GM18951 (cell line): ENCODE measurements around the gene AUTS2.

ENCODE experiments used
- POLR2A ChIP-seq: IDR thresholded peaks from 4 replicates; pipeline ENCODE4 v1.6.1; 2011; ENCODE audit warnings: mild to moderate bottlenecking; ENCODE audit not compliant: insufficient read length, insufficient read depth; ENCODE audit errors: extremely low read depth
- in situ Hi-C: fragments of 300-500 bp; cut with MboI; formaldehyde crosslinking; loops from one replicate; pipeline ENCODE4 v1.12.0; 2022; ENCODE audit warnings: low sequenced_read_pairs, mixed read lengths, inconsistent platforms; ENCODE audit not compliant: unreplicated experiment

Gene AUTS2

DNA sequence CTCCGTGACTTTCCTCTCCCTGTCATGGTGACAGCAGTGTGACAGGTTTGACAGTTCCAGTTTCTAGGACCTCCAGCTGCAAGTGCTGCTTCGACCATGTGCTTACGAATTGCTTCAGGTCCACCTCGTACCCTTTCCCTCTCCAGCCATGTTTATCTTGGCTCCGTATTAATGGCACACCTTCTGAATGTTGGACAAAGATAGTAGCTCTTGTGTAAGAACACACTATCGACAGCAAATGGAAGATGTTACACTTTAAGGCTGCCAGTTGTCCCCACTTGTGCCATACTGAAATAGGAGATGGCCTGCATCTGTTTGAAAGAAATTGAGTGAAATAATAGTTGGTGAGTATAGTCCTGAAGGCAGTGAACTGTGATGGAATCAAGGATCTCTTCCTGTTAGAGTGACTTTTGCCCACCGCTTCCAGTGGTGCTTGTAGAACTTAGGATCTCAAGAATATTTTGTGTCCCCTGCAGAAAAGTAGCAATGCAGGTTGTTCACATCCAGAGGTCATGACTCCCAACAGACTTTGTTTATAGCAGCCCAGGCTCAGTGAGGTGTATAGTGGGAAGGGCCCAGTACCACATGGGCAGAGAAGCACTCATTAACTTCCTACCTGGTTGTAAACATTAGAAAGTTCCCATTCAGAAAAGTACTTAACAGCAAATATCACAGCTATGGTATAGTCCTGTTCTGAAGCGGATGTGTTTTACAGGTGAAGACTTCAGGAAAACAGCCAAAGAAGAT is 904.0 kb downstream of the AUTS2 start:
- in situ Hi-C loops, result no loop called here
- no peak for TF ChIP-seq POLR2A

DNA sequence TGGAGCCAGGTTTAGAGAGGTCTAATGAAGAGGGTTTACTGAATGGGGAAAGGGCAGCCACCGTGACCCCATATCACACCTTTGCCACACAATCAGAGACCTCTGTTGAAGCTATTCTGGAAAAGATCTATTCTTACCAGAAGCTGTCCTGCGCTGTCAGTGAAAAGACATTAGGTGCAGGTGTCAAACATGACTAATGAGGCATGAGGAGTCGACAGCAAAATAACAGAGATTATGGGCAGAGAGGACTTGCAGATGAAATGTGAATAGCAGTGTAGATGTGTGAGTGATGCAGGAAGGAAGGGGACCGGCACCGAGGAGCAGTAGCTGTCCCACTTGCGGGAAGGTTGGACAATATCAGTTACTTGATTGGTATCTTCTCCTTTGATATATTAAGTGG is 906.0 kb downstream of the AUTS2 start:
- in situ Hi-C loops, result no loop called here
- TF ChIP-seq POLR2A, result no peak

DNA sequence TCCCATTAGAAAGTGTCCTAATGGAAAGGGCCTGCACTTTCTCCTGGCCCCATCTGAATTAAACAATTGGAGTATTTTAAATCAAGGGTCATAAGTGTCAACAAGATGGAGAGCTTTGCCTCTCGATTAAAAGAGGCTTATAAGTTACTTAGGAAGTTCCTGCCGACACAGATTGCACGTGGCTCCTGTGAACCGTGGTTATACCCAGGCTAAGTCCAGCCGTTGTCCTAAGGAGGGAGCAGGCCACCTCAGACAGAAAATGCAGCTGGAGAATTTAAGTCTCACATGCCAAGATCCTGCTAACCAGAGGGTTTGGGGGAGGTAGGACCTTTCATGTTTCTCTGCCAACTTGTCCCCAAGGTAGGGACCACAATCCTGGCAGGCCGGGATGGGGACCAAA is 907.2 kb downstream of the AUTS2 start:
- in situ Hi-C loops, result no loop called here
- no peak for TF ChIP-seq POLR2A

DNA sequence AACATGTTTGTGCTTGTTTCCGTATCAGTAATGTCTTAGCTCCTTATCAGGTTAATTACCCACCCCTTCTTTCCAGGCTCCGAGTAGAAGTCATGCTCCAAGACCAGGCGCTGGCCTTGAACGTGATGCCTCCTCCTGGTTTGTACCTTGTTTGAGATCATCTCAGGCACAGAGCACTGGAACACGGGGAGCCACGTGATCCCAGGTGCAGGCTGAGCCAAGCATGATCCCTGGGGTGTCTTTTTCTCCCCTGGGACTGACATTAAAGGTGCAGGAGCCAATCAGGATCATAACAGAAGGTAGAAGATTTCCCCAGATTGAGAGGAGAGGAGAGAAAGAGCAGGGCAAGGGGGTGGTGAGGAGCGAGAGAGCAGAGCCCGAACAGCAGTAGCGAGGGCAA is 907.6 kb downstream of the AUTS2 start:
- TF ChIP-seq POLR2A, result no peak
- in situ Hi-C loops, result no loop called here

DNA sequence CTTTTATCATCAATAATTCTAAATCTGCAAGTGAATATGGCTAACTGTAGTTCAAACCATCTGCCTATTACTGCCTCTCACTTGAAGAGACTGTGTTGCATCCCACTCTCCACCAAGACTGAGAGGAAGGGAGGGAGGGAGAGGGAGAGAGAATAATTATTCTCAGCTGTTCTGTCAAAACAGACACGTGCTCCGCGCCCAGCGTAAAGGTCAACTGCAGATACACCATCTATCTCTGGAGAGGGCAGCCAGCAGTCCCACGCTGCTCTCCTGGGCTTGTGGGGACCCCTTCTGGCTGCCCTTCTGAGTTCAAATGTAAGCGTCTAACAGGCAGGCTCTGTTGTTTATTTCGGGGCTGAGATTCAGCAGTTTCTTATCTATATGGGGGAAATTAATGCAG is 908.2 kb downstream of the AUTS2 start:
- no peak for TF ChIP-seq POLR2A

DNA sequence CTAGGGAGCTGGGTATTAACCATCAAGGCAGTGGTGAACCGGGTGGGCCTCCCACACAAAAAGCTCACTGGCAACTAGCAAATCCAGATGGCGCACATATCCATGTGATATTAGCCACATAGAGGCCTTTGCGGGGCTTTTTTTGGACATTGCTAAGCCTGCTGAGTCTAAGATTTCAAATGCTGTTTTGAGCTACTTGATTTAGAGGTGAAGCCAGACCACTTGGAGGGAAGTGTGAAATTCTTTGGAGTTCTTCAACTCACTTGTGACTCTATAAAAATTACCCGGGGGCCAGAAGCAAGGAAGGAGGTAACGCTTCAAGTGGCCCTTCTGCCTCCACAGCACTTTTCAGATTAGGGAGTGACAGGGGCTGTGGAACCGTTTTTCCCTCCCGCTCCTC is 913.9 kb downstream of the AUTS2 start:
- in situ Hi-C loops, result no loop called here
- TF ChIP-seq POLR2A, result no peak

More for the DNA sequence above, 908.2 kb downstream of the AUTS2 start:
- in situ Hi-C loops, result no loop called here

DNA sequence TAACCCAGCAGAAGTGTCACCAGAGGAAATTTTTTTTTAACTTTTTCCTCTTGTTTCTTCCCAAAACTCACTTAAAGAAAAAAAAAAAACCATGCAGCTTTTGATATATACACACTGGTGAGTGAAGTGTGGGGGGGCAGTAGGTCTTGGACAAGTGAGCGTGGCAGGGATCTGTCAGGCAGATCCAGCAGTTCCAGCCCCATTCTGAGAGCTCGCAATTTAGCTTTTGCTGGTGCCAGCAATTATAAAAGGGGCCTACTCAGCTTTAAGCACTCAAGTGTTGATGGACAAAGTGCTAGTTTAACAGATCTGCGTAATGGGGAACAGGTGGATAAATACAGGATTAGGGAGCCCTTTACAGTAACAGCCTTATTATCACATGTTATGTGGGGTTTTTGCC is 914.5 kb downstream of the AUTS2 start:
- in situ Hi-C loops, result no loop called here
- TF ChIP-seq POLR2A, result no peak

DNA sequence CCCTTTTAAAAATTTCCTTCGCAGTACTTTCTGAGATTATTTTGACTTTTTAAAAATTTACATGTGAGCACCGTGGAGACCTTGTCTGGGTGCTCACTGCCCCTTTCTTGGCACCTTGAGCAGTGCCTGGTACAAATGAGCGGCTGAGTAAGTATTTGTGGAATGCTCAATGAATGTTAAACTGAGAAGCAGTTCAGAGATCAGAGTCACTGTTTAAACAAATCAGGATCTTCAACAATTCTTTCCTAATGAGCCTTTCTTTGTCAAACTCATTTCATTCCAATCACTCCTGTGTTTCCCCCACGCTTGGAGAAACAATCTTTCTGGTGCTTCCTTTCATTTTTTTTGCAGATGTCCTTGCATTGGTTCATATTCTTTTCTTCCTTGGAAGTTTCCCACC is 922.3 kb downstream of the AUTS2 start:
- no peak for TF ChIP-seq POLR2A
- in situ Hi-C loops, result no loop called here

DNA sequence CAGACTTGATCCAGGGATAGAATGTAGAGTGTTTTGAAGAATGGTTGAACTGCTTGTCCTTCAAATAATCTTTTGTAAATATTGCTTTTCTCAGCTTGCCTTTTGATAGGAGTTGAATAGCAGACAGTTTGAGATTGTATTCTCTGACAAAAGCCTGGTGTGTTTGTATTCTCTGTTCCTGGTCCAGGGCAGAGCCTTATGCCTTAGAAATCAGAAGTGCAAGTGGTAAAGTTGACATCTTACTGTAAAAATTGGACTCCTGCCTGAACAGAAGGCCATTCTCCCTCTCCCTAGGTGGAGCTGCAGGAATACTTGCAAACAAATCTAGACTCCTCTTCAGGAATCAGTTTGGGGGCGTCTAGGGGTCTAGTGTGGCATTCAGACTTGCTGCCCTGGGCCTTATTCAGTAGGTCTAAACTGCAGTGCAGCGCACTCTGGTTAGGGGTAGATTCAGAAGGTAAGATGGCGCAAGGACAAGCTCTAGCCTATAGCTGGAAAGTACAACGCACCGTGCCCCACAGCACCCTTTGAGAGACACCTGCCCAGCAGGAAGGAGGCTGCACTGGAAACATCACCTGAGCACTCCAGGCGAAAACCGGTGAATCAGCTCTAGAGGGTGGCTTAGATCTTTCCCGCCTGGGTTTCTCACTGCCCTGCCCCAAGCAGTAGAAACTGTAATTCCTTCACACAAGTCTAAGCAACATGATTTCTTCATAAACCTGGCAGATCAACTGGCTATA is 925.1 kb downstream of the AUTS2 start:
- no peak for TF ChIP-seq POLR2A
- in situ Hi-C loops, result no loop called here

DNA sequence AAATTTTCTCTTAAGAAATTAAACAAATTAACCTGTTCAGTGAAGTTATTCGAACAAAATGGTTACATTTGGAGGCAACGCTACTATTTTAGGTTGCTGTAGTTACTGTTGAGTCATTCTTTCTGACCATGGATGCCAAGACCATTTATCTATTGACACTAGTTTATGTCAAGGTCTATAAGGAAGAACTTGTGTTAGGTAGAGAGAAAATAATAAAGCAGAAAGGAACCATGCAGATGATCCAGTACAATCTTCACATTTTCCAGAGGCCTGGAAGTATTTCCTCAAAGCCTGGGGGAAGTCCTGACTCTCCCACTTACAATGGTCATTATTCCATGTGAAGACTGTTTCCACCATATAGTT is 925.7 kb downstream of the AUTS2 start:
- no peak for TF ChIP-seq POLR2A
- in situ Hi-C loops, result no loop called here

DNA sequence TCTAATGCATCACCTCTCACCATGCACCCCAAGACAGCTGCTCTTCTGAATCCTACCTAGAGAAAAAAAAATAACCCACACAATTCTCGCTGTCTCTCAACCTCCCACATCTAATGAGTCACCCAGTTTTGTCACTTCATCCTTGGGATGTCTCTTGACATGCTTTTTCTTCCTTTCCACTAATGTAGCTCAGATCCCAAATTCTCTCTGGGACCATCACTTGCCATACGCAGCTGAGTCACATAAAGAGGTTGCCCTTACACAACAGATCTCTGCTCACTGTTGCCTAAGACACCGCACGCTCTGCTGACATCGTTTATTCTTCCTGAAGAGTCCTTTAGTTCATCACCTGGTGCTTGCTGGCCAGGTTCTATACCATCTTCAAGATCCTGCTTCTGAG is 927.7 kb downstream of the AUTS2 start:
- in situ Hi-C loops, result no loop called here
- no peak for TF ChIP-seq POLR2A

DNA sequence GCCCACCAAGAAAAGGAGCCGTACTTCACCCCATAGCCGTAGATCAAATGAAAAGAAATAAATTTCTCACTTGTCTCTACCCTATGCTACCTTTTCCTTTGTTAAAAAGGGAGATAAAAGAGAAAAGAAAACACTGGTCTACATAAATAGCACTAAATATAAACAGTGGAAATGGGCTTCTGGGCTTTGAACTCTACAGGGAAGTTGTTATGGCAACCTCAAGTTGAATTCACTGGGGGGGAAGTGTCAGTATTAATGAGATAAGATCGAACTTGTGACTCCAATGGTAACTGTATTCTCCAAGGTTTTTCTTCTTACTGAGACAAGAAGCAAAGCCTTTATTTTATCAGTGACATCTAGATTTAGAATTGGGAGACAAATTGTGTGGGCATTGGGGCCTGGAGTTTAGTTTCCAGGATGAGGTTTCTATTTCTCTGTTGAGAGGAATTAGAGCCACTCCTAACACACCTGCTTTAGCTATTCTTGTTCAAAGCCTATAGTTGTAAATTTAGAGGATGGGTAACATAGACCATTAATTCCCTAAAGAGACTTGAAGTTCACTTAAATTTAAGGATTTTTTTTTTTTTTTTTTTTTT is 929.3 kb downstream of the AUTS2 start:
- no peak for TF ChIP-seq POLR2A
- in situ Hi-C loops, result no loop called here

DNA sequence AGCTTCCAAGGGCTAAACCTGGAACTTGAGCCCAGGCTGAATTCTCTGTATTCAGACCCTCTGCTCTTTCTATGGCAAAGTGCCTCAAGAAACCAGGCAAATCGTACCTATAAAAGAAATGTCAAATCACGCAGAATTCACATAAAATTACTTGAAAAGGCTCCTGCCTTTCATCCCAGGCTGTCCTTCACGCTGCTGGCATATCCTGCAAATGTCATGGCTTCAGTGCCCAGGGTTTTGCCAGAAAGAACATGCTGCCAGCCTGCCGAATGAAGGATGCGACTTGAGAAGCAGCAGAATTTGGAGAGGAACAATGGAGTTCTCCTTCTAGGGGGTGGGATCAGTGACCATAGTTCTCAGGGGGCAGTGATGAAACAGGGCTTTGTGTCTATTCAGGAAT is 931.2 kb downstream of the AUTS2 start:
- no peak for TF ChIP-seq POLR2A
- in situ Hi-C loops, result no loop called here
